GM13977 (cell line): ENCODE results near the gene RGSL1.

Experiments
- DNase-seq: peaks from one replicate; pipeline ENCODE4 v3.0.0; 2012; ENCODE audit warnings: low spot score
- in situ Hi-C: fragments of 300-500 bp; cut with MboI; formaldehyde crosslinking; loops from one replicate; pipeline ENCODE4 v1.12.0; 2022; ENCODE audit warnings: low sequenced_read_pairs, low pct_unique_long_range_greater_than_20kb, mixed read lengths, inconsistent platforms; ENCODE audit not compliant: unreplicated experiment
- TF ChIP-seq, protein P1 (sequence below): IDR thresholded peaks from 2 replicates; pipeline ENCODE4 v1.5.1; 2012; ENCODE audit warnings: mild to moderate bottlenecking, control low read depth; ENCODE audit not compliant: insufficient read depth; ENCODE audit errors: extremely low read depth, missing control alignments

RGSL1 gene

DNA sequence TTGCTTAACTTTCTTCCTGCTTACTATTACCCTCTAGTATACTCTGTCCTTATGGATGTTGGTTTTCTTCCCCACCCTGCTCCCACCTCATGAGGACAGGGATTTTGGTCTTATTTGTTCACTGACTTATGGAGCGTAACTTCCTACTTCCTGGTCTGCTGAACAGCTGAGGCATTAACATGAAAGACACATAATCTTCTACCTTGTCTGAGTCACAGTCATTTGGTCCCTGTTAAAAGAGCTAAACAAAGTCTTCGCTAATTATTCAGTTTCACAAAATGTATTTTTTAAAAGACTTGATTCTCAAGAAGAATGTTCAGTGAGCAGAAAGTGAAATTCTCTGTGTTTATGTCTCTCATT lies 120.6 kb downstream of the RGSL1 start:
- DNase-seq: peak; percentile 12
- in situ Hi-C loops: no loop called here
- TF ChIP-seq, protein P1, sequence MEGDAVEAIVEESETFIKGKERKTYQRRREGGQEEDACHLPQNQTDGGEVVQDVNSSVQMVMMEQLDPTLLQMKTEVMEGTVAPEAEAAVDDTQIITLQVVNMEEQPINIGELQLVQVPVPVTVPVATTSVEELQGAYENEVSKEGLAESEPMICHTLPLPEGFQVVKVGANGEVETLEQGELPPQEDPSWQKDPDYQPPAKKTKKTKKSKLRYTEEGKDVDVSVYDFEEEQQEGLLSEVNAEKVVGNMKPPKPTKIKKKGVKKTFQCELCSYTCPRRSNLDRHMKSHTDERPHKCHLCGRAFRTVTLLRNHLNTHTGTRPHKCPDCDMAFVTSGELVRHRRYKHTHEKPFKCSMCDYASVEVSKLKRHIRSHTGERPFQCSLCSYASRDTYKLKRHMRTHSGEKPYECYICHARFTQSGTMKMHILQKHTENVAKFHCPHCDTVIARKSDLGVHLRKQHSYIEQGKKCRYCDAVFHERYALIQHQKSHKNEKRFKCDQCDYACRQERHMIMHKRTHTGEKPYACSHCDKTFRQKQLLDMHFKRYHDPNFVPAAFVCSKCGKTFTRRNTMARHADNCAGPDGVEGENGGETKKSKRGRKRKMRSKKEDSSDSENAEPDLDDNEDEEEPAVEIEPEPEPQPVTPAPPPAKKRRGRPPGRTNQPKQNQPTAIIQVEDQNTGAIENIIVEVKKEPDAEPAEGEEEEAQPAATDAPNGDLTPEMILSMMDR: no peak

DNA sequence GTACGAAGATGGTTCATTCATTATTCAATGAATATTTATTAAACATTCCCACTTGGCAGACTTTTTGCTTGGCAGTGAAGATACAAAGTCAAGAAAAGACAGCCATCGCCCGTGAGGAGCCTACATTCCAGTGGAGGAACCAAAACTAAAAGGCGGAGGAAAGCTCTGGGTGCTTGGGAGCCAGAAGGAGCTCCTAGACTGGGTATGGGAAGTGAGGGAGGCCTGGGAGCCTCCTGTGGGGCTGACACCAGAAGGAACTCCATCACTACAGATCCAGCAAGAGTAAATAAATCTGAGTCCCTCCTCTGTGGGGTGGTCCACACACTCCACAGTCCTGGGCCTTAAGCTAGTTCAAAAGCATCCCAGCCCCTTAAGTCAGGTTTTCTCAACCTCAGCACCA lies 124.2 kb downstream of the RGSL1 start:
- in situ Hi-C loops: no loop called here
- TF ChIP-seq, protein P1: no peak
- no peak for DNase-seq

DNA sequence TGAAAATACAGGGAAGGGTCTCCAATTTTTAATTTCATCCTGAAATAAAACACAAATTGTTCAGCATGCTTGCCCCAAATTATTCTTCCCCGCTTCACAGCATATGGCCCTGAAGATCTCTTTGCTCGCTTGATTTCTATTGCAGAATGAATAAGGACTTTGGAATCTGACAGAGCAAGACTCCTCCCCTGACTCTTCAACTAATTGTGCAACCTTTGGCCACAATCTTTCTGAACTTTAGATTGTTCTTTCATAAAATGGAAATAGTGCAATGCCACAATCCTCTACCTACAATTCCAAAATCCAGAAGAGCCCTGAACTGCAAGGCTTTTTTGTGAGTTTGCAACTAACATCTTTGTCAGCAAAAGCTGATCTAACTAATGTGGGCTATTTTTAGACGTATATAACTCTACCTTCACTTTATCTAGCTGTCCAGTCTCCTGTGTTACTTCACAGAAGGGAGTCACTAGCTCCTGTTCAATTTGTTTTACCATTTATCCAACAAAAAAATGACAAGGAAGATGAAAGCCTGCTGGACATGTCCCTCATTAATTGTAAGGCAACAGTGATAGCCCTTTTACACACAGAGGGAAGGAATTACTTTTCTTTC lies 125.7 kb downstream of the RGSL1 start:
- no peak for DNase-seq
- in situ Hi-C loops: no loop called here
- TF ChIP-seq, protein P1: no peak

DNA sequence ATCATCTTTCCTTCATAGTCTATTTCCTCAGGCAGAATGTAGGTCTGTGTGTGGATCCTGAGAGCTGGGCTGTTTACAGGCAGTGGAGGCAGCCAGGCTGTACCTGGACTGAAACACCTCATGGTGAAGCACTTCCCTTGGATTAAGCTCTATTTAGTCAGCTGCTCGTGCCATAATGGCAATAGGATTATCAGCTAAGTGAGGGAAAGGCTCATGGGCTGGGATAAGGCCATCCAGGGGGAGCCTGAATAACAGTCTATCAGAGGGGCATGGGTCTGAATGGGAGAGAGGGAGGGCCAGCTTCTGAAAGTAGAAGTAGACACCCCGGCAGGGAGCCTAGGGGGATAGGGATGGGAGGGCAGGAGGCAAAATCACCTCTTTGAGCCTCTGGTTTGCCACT lies 130.8 kb downstream of the RGSL1 start:
- TF ChIP-seq, protein P1: no peak
- DNase-seq: no peak
- in situ Hi-C loops: loop anchor here (10.0 kb wide), 1 partner anchor 136 kb away; no protein-coding TSS in a partner anchor

DNA sequence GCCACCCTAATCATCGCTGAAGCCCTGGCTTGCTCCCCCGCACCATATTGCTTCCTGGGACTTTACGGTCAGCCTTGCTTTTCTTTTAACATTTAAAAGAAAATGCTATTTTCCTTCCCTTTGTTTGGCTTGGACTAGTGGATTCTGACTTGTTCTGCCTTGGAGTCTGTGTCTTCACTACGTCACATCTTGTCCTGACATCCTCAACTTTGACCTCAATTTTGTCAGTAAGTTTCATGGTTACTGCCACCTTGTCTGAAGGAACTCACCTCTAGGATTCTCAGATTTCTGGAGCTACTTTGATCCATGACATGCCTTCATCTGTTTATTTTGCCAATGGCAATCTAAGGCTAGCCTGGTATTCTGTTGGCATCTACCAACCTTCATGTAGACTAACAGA lies 134.8 kb downstream of the RGSL1 start:
- DNase-seq: no peak
- in situ Hi-C loops: loop anchor here (10.0 kb wide), 1 partner anchor 140 kb away; no protein-coding TSS in a partner anchor
- TF ChIP-seq, protein P1: no peak

DNA sequence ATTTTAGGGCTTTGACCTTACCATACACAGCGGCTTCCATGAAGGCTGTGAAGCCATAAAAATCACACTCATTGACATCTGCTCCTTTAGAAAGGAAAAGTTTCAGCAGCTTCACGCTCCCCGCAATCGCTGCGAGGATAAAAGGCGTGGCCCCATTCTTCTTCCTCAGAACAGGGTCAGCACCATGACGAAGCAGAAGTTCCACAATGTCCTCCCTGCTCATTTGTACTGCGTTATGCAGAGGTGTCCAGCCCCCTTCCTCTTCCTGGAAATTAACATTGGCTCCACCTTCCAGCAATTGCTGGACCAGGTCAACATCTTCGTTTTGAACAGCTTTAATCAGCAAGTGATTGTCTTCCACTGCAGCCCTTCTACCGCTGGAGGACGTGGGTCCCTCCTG lies 136.4 kb downstream of the RGSL1 start:
- in situ Hi-C loops: loop anchor here (10.0 kb wide), 1 partner anchor 142 kb away; no protein-coding TSS in a partner anchor
- TF ChIP-seq, protein P1: no peak
- no peak for DNase-seq
